Stimulated activated CD8-positive, alpha-beta memory T cell treated with anti-CD3 and anti-CD28 coated beads, Interleukin-2, amount 100 ng/mL, for 48 hours (primary cell): Measurements from ENCODE around the gene ORMDL2.
"Not testable (repeated sequence)": the region's sequence is repeated elsewhere in the genome, so short reads cannot be mapped to it uniquely, and the experiment has no call there.

Experiments
- DNase-seq, 2 donors: peaks; one replicate each; pipeline ENCODE4 v3.0.0-alpha.2; 2020; ENCODE audit warnings: low read depth in 2 of 2

ORMDL2 gene

GRCh38 chr12:55828357-55828756 lies 10.5 kb downstream of the ORMDL2 start:
- DNase-seq = no peak

DNA sequence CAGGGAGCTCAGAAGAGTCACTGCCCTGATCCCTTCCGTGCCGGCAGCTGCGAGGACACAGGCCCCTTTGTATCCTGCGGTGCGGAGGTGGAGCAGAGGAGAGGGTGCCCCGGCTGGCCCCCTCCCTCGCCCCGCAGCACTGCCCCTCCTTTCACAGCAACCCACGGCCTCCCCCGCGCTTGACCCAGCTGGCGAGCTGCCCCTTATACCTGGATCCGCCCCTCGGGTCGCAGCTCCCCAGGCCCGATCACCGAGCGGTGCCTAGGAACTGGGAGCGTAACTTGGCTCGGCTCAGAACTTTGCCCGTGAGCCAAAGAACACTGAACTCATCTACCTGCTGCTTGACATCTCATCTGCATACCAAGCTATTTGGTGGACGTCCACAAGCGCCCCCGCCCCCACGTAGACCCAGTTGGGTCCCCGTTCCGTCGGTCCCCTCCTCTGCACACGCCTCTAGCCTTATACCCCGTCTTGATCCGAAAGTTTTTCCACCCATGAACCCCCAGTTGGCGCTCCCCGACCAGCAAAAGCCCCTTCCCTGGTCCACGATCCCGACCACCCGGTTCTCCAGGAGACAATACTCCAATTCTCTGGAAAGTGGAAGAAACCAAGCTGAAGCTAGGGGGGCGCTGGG lies 12.2 kb downstream of the ORMDL2 start:
- peak in 1 of 2 donors; percentile 23 for DNase-seq

DNA sequence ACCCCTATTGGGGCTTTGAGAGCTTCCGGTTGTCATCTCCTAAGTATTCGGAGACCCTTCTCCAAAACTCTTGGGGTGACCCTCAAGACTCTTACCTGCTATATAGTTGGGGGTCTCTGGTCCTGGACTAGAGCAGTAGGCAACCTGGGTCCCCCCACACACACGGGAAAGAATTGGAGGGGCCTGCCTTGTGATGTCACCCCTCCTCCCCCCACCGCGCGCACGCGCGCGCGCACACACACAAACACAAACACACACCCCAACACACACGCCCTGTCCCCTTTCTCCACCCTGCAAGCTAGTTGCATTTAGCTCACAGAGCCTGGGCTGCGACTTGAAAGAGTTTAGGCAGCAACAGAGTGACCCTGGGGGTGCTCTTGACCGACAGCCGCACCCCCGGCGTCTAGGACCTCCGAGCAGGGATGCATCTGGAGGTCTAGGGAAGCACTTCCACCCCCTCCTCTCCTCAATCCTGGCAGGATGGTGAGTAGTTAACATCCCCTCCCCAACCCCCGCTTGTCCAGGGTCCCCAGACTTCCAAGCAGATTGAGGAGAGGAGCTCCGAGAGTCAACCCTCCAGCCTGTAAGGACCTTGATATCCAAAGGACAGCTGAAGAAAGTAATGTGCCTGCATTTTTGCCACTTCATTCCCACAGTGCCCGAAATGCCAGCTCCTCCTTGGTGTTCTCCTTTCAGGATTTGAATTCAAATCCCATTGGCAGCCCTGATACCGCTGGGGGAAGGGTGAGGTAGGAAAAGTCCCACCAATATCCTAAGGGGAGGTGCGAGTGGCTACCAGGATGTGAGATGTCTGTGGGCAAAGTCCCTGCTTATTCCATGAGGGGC lies 13.0 kb downstream of the ORMDL2 start:
- peak; percentile 25 to 40 for DNase-seq

DNA sequence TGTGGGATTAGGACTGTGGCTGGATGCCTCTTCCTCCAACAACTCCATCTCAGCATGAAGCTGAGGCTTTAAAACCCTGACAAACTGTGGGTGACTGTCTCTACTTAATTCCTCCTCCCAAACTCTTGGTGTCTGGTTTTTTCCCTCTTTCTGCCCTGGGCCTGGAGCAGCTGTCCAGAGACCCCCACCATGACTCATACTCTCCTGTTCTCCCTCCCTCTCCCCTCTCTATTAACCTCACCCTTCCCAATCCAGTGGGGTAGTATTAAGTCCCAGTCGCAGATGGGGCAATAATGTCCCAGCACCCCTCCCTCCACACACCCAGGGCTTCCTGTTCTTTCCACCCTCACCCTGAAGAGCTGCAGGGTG lies 13.6 kb downstream of the ORMDL2 start:
- no peak for DNase-seq

GRCh38 chr12:55833056-55833455 lies 15.2 kb downstream of the ORMDL2 start:
- no peak for DNase-seq

DNA sequence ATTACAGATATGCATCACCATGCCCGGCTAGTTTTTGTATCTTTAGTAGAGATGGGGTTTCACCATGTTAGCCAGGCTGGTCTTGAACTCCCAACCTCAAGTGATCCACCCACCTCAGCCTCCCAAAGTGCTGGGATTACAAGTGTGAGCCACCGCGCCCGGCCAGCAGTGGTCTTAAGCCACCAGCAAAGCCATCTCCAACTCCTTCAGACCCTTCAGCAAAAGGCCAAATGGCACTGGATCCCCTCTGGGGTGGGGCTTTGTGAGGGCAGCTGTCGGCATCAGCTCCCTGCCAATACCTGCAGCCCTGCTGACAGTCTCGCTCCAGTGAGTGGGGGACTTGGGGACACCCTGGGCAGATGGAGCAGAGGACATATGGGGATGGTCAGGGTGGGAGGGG lies 16.6 kb downstream of the ORMDL2 start:
- DNase-seq = not testable (repeated sequence)

DNA sequence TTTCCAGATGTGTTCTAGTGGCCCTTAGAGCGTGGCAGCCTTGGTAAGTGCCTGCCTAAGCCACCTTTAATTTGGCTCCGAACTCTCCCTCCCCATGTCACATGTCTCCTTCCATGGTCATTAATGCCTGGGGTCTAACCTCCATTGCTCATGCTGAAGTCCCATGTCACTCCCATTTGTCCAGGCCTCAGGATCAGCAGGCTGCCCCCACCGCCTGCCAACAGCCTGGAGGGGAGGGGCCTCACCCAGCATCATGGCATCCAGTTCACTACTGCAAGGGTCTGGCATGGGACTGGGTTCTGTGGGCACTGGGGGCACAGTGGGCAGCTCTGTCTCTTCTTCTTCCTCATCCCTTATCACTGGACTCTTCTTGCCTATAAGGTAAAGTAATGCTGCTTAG lies 20.5 kb downstream of the ORMDL2 start:
- DNase-seq = no peak

- DNase-seq = no peak
These were observed 21.7 kb downstream of the ORMDL2 start for GRCh38 chr12:55839345-55840140.

- DNase-seq = no peak
These were observed 22.9 kb downstream of the ORMDL2 start for GRCh38 chr12:55840581-55841351.

- DNase-seq = no peak
These were observed 25.0 kb downstream of the ORMDL2 start, which contains the start of gene MMP19 for GRCh38 chr12:55842681-55843429. Gene MMP19 (minus strand): TSS chr12:55842936. CDS start chr12:55842830, 106 bp downstream.

DNA sequence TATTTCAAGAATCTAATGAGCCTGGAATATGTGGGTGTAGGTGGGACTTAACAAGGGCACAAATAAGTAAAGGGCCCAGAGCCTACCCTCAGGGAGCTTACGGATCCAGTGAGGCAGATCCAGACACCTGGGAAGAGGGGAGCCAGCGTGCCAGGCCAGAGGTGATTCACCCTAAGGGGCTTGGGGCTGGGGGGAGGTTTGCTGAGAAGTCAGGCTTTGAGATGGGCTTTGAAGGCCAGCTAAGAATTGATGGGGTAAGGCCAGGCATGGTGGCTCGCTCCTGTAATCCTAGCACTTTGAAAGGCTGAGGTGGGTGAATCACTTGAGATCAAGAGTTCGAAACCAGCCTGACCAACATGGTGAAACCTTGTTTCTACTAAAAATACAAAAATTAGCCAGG lies 25.6 kb downstream of the ORMDL2 start:
- DNase-seq = no peak

GRCh38 chr12:55844961-55845360 lies 27.1 kb downstream of the ORMDL2 start:
- no peak for DNase-seq

GRCh38 chr12:55845361-55845760 lies 27.5 kb downstream of the ORMDL2 start:
- DNase-seq = no peak

- DNase-seq = no peak
These were observed 28.1 kb downstream of the ORMDL2 start for GRCh38 chr12:55845785-55846496.

DNA sequence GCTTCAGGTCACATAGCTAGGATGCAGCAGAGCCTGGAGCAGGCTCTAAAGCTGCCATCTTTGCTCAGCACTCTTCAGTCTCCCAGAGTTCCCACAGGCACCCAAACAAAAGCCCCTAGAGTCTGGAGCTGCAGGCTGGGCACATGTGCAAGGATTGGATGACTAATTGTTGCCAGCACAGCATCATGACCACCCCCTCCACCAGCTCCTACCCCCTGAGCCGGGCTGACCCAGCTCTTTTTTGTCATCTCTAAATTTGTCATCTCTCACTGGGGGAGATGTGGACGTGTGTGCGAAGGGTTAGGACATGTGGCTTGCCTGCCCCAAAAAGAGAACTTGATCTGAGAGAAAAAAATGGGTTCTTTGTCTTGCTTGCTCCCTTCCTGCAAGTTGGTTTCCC lies 29.2 kb downstream of the ORMDL2 start:
- DNase-seq = peak; percentile 23 to 28

DNA sequence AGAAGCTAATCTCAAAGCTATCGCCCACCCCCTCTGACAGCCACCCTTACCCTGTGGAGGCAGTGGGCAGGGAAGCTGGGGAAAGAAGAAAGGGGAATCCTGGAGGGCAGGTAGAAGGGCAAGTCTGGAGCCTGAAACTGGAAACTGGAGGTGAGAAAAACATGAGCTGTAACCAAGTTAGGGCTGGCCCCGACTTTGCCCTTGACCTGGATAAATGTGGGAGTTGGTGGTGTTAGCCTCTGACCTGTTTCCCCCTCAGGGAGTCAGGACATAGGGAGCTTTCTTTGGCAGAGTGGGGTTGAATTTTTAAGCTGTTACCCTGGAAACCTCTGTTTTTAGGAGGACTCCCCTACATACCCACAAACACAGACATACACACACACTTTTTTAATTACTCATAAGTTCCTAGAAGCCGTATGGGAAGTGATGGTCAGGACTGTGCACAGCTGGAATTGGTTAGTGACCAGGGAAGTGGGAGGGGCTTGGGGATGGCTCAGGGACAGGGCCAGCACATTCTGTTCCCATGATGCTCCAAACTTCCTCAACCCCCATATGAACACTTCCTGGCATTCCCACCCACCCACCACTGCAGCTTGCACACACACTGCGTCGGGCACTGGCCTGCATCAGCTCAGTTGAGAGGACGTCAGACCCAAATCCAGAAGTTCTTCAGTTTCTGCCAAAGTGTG lies 29.9 kb downstream of the ORMDL2 start:
- no peak for DNase-seq

GRCh38 chr12:55849616-55850343 lies 31.9 kb downstream of the ORMDL2 start:
- DNase-seq = no peak

GRCh38 chr12:55850401-55850800 lies 32.6 kb downstream of the ORMDL2 start:
- DNase-seq = no peak

DNA sequence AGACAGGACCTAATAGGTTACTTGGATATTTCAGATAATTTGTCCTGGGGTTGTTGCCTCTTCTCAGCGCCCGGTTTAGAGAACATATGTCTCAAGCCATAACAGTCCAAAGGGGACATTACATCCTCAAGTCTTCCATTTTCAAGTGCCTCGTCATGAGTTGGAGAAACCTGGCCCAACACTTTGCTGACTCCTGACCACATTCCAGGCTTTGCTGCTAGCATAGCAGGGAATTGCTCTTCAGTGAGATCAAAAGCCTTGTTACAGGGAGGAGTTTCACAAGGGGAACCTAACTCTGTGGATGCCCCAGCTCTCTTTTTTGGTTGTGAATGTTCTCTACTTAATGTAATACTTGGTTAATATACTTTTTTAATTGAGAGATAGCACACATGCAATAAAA lies 33.1 kb downstream of the ORMDL2 start:
- DNase-seq = no peak
